Measurements from ENCODE around the gene PCDHGA3.
"Not testable (repeated sequence)": the region's sequence is repeated elsewhere in the genome, so short reads cannot be mapped to it uniquely, and the experiment has no call there.

PCDHGA3 gene

DNA sequence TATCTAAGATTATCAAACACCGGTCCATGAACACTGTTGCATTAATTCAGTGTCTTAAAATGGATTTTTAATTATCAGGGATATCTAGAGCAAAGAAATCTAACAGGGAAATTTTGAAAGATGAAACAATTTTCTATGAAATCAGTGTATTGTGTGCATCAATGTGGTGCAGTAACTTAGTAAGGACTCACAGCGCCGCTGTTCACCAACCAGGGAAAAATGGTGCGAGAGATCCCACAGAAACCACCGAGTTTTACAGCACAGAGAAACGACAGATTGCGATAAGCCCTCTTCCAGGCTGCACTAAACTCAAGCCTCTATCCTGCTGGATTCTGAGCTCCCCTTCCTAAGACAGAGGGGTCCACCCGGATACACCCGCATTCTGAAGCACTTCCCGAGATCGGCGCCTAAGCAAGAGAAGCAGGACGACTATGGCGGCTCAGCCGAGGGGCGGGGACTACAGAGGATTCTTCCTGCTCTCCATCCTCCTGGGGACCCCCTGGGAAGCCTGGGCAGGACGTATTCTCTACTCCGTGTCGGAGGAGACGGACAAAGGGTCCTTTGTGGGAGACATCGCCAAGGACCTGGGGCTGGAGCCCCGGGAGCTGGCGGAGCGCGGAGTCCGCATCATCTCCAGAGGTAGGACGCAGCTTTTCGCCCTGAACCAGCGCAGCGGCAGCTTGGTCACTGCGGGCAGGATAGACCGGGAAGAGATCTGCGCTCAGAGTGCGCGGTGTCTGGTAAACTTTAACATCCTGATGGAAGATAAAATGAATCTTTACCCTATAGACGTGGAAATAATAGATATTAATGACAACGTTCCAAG is 39.1 kb downstream of the PCDHGA3 start, which contains the start of gene PCDHGA7:
PCDHGA7 (plus strand) TSS at position 274 of the 826 bp plus-strand sequence; CDS start at position 432, 158 bp downstream.
- no peak for DNase-seq (ENCODE audit: low spot score)

DNA sequence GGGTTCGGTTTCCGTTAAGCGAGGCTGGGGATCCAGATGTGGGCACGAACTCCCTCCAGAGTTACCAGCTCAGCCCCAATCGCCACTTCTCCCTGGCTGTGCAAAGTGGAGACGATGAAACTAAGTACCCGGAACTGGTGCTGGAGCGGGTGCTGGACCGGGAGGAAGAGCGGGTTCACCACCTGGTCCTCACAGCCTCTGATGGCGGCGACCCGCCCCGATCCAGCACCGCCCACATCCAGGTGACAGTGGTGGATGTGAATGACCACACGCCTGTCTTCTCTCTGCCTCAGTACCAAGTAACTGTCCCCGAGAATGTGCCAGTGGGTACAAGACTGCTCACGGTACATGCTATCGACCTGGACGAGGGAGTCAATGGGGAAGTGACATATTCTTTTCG is 39.7 kb downstream of the PCDHGA3 start:
- no peak for DNase-seq (ENCODE audit: low spot score)

DNA sequence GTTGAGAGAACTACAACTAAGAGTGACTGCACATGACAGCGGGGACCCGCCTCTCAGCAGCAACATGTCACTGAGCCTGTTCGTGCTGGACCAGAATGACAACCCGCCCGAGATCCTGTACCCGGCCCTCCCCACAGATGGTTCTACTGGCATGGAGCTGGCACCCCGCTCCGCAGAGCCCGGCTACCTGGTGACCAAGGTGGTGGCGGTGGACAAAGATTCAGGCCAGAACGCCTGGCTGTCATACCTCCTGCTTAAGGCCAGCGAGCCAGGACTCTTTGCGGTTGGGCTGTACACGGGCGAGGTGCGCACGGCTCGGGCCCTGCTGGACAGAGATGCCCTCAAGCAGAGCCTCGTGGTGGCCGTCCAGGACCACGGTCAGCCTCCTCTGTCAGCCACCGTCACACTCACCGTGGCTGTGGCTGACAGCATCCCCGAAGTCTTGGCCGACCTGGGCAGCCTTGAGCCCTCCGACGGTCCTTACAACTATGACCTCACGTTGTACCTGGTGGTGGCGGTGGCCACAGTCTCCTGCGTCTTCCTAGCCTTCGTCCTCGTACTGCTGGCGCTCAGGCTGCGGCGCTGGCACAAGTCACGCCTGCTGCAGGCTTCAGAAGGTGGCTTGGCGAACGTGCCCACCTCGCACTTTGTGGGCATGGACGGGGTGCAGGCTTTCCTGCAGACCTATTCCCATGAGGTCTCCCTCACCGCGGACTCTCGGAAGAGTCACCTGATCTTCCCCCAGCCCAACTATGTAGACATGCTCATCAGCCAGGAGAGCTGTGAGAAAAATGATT is 41.0 kb downstream of the PCDHGA3 start:
- DNase-seq (ENCODE audit: low spot score): no peak

DNA sequence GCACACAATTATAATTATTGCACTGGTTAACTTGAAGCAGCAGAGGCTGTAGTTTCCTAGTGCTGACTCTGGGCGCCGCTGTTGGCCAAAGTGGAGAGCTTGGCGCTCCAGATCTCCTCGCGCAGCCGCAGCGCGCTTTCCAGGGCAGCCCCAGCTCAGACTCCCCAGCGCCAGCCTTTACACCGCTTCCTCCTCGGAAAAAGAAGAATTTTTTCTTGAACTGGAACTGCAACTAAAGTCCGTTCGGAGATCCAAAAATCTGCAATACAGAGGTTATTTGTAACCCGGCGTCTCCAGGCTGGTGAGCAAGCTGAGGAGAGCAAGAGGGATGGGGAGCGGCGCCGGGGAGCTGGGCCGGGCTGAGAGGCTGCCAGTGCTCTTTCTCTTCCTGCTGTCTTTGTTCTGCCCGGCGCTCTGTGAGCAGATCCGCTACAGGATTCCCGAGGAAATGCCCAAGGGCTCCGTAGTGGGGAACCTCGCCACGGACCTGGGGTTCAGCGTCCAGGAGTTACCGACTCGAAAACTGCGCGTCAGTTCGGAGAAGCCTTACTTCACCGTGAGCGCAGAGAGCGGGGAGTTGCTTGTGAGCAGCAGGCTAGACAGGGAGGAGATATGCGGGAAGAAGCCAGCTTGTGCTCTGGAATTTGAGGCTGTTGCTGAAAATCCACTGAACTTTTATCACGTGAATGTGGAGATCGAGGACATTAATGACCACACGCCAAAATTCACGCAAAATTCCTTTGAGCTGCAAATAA is 44.1 kb downstream of the PCDHGA3 start, which contains the start of gene PCDHGB4:
PCDHGB4 (plus strand) TSS at position 142 of the 755 bp plus-strand sequence; CDS start at position 329, 187 bp downstream.
- not testable (repeated sequence) for DNase-seq (ENCODE audit: low spot score)

DNA sequence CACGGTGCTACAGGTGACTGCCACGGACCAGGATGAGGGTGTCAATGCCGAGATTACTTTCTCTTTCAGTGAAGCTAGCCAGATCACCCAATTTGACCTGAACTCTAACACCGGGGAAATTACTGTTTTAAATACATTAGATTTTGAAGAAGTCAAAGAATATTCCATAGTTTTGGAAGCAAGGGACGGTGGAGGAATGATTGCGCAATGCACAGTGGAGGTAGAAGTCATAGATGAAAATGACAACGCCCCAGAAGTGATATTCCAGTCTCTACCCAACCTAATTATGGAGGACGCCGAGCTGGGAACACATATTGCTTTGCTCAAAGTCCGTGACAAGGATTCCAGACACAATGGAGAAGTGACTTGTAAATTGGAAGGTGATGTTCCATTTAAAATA is 45.0 kb downstream of the PCDHGA3 start:
- no peak for DNase-seq (ENCODE audit: low spot score)

DNA sequence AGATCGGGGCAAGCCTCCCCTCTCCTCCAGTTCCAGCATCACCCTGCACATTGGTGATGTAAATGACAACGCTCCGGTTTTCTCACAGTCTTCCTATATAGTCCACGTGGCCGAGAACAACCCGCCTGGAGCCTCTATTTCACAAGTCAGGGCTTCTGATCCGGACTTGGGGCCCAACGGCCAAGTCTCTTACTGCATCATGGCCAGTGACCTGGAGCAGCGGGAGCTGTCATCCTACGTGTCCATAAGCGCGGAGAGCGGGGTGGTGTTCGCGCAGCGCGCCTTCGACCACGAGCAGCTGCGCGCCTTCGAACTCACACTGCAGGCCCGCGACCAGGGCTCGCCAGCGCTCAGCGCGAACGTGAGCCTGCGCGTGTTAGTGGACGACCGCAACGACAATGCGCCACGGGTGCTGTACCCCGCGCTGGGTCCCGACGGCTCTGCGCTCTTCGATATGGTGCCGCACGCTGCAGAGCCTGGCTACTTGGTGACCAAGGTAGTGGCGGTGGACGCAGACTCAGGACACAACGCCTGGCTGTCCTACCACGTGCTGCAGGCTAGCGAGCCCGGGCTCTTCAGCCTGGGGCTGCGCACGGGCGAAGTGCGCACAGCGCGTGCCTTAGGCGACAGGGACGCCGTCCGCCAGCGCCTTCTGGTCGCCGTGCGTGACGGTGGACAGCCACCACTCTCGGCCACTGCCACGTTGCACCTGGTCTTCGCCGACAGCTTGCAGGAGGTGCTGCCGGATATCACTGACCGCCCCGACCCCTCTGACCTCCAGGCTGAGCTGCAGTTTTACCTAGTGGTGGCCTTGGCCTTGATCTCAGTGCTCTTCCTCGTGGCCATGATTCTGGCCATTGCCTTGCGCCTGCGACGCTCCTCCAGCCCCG is 45.8 kb downstream of the PCDHGA3 start:
- DNase-seq (ENCODE audit: low spot score): no peak

DNA sequence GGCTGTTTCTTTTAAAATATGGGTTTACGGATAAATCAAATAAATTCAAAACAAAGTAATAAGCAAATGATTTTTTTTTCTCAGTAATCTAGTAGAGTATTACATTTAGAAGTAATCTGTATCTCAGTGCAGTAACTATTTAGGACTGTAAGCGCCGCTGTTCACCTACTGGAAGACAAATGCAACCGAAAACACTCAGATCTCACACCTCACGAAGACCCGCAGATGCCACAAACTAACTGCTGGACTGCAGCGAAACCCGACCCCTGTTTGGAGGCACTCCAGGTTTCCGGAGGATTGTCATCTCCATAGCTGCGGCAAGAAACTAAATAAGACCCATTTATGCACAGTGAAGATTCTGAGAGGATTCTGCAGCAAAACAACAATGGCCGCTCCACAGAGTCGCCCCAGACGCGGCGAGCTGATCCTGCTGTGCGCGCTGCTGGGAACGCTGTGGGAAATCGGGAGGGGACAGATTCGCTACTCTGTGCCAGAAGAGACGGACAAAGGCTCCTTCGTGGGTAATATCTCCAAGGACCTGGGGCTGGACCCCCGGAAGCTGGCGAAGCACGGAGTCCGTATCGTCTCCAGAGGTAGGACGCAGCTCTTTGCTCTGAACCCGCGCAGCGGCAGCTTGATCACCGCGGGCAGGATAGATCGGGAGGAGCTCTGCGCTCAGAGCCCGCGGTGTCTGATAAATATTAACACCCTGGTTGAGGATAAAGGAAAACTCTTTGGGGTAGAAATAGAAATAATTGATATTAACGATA is 49.0 kb downstream of the PCDHGA3 start, which contains the start of gene PCDHGA8:
PCDHGA8 (plus strand) TSS at position 205 of the 770 bp plus-strand sequence; CDS start at position 386, 181 bp downstream.
- no peak for DNase-seq (ENCODE audit: low spot score)

DNA sequence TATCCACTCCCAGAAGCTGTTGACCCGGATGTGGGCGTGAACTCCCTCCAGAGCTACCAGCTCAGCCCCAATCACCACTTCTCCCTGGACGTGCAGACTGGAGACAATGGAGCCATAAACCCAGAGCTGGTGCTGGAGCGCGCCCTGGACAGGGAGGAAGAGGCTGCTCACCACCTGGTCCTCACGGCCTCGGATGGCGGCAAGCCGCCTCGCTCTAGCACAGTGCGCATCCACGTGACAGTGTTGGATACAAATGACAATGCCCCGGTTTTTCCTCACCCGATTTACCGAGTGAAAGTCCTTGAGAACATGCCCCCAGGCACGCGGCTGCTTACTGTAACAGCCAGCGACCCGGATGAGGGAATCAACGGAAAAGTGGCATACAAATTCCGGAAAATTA is 49.6 kb downstream of the PCDHGA3 start:
- no peak for DNase-seq (ENCODE audit: low spot score)

DNA sequence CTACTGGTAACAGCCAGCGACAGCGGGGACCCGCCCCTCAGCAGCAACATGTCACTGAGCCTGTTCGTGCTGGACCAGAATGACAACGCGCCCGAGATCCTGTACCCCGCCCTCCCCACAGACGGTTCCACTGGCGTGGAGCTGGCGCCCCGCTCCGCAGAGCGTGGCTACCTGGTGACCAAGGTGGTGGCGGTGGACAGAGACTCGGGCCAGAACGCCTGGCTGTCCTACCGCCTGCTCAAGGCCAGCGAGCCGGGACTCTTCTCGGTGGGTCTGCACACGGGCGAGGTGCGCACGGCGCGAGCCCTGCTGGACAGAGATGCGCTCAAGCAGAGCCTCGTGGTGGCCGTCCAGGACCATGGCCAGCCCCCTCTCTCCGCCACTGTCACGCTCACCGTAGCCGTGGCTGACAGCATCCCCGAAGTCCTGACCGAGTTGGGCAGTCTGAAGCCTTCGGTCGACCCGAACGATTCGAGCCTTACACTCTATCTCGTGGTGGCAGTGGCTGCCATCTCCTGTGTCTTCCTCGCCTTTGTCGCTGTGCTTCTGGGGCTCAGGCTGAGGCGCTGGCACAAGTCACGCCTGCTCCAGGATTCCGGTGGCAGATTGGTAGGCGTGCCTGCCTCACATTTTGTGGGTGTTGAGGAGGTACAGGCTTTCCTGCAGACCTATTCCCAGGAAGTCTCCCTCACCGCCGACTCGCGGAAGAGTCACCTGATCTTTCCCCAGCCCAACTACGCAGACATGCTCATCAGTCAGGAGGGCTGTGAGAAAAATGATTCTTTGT is 51.0 kb downstream of the PCDHGA3 start:
- DNase-seq (ENCODE audit: low spot score): not testable (repeated sequence)

Measured in RKO (cell line).